Measurements from ENCODE around the gene KLF11. TPM values are rescaled to one million over a fixed set of nuclear protein-coding genes. Genes with fewer than 3 reads are reported as not detected.

KLF11 gene
- total and polyA plus RNA-seq, 2 of the 8 experiments (the other 6 are each of a cell fraction or from before 2014, with no cell fraction given), result 6.4 to 10.1 TPM

GRCh38 chr2:10071595-10071994 lies 28.2 kb downstream of the KLF11 start:
- H3K9ac ChIP-seq (replicated peaks in 1 of 4; ENCODE audit: extremely low read depth in 1 of 4, low read depth in 3 of 4, low read length in 3 of 4), result no peak overlapping the region
- no peaks in the 10 kb centered on the region for H3K79me1 ChIP-seq (ENCODE audit: low read depth, low read length)
- no peak overlapping the region for H2BK5ac ChIP-seq (ENCODE audit: low read depth, low read length)
- no peaks in the 10 kb centered on the region for H3K9me3 ChIP-seq (ENCODE audit: insufficient read depth in 2 of 2, low read depth in 1 of 2, low read length in 1 of 2)
- POLR2A ChIA-PET (ENCODE audit: partially characterized antibody), result interaction anchor here (0.6 to 0.9 kb wide), 4 partner anchors 9 to 212 kb away, joined by 3 read pairs; no protein-coding TSS in a partner anchor
- no peak overlapping the region for H2BK12ac ChIP-seq (ENCODE audit: low read depth, low read length)
- no peak overlapping the region for H3K56ac ChIP-seq (replicated peaks; ENCODE audit: insufficient read length, low read depth, low read length)
- no peaks in the 10 kb centered on the region for H3K27me3 ChIP-seq (replicated peaks in 1 of 4; ENCODE audit: control insufficient read depth in 3 of 4, extremely low read depth in 1 of 4, insufficient read depth in 3 of 4, low read length in 3 of 4)
- no peak overlapping the region for H3K27ac ChIP-seq (ENCODE audit: low read depth, low read length)
- no peak overlapping the region for H2AFZ ChIP-seq (ENCODE audit: low read length)
- no peak overlapping the region for H2BK15ac ChIP-seq (ENCODE audit: low read length)
- H3K23ac ChIP-seq (ENCODE audit: insufficient read length), result no peak overlapping the region
- H2BK20ac ChIP-seq (ENCODE audit: low read length), result no peak overlapping the region
- DNase-seq (ENCODE audit: low read depth in 1 of 2, low spot score in 2 of 2) (no peak), FAIRE-seq (no peak)
- TF ChIP-seq RAD21 (IDR thresholded peaks at IDR 0.05 in 1 of 2, conservative IDR thresholded peaks at IDR 0.05 in 1 of 2; ENCODE audit: low read depth in 2 of 2, low read length in 2 of 2) (0 out of 4 replicates have a peak, but pooled peaks of 1 of the 2 experiments have one; percentile 16), HDAC6 (IDR thresholded peaks at IDR 0.05; ENCODE audit: low read depth, low read length) (no peak), CTCF (IDR thresholded peaks at IDR 0.05; ENCODE audit: control extremely low read depth in 1 of 3, insufficient read depth in 1 of 3, low read depth in 1 of 3, low read length in 3 of 3) (peak in 1 of 3 experiments; percentile 15; a peak in 1 of 4 replicates), TAF1 (IDR thresholded peaks at IDR 0.05; ENCODE audit: low read depth, low read length) (no peak), JUND (IDR thresholded peaks at IDR 0.05; ENCODE audit: low read length) (no peak), NRF1 (IDR thresholded peaks at IDR 0.05; ENCODE audit: low read depth, low read length) (no peak), POU5F1 (IDR thresholded peaks at IDR 0.05; ENCODE audit: low read depth, low read length) (no peak)
- H3K23me2 ChIP-seq (ENCODE audit: low read depth, low read length), result 0 out of 2 replicates have a peak, but pooled peaks cover 2% of the 10 kb centered on the region
- H3K4ac ChIP-seq (replicated peaks; ENCODE audit: insufficient read length, low read depth, low read length), result no peak overlapping the region
- H3K4me2 ChIP-seq (ENCODE audit: insufficient read depth in 1 of 2, low read depth in 2 of 2, low read length in 2 of 2), result no peak overlapping the region
- no peaks in the 10 kb centered on the region for H4K20me1 ChIP-seq (replicated peaks in 1 of 2; ENCODE audit: control insufficient read depth in 1 of 2, insufficient read depth in 2 of 2, low read length in 2 of 2)
- H3K14ac ChIP-seq (ENCODE audit: insufficient read length), result no peak overlapping the region
- no peak overlapping the region for H2BK120ac ChIP-seq (replicated peaks; ENCODE audit: low read depth, low read length)
- H4K5ac ChIP-seq (ENCODE audit: insufficient read length, low read depth, low read length), result no peak overlapping the region
- H3K4me1 ChIP-seq (replicated peaks in 1 of 4; ENCODE audit: control insufficient read depth in 3 of 4, insufficient read depth in 4 of 4, low read length in 3 of 4), result peaks cover 0 to 12% (median 7%) of the 10 kb centered on the region in 4 experiments; a peak in 2 of 7 replicates
- CTCF ChIA-PET (ENCODE audit: partially characterized antibody), result interaction anchor here (0.6 to 20.0 kb wide), 35 partner anchors 9 to 425 kb away, joined by 3 to 429 read pairs (median 4); no protein-coding TSS in a partner anchor
- H3K18ac ChIP-seq (ENCODE audit: extremely low read depth, low read length), result no peak overlapping the region
- H3K4me3 ChIP-seq (ENCODE audit: extremely low read depth in 1 of 4, insufficient read depth in 2 of 4, low read depth in 3 of 4, low read length in 4 of 4), result no peak overlapping the region
- no peaks in the 10 kb centered on the region for H3K79me2 ChIP-seq (ENCODE audit: control insufficient read depth in 1 of 2, insufficient read depth in 2 of 2, low read length in 2 of 2)
- H4K91ac ChIP-seq (replicated peaks; ENCODE audit: insufficient read length, low read length), result no peak overlapping the region
- WGBS, 2 experiments (ENCODE audit: extremely low coverage in 1 of 2, insufficient coverage in 1 of 2, insufficient read length in 1 of 2, insufficient replicate concordance in 2 of 2, low coverage in 1 of 2, low lambda C conversion rate in 2 of 2, missing lambda C conversion rate in 1 of 2), result 81% methylated on average over 5 of the region's 7 CpGs; no CpG with 5 or more reads in 1 of the 2 experiments
- H4K8ac ChIP-seq (ENCODE audit: extremely low read depth, insufficient read depth, low read length), result no peak overlapping the region
- no peaks in the 10 kb centered on the region for H3K36me3 ChIP-seq (ENCODE audit: control insufficient read depth in 2 of 4, insufficient read depth in 4 of 4, low read length in 3 of 4)
- no peak overlapping the region for H2AK5ac ChIP-seq (ENCODE audit: low read depth, low read length)
